H1 (cell line): ENCODE results near the gene LDLRAD4. TPM values are rescaled to one million over a fixed set of nuclear protein-coding genes. Genes with fewer than 3 reads are reported as not detected.

Experiments used
- EGR1 ChIP-seq: IDR thresholded peaks from 2 replicates; pipeline ENCODE4 v1.6.1; 2011; ENCODE audit warnings: low read depth, low read length, borderline replicate concordance
- polyA plus RNA-seq, 7 experiments: library from polyadenylated mRNA; depleted of rRNA in 3 of 7; stranded (reverse) in 5 of 7; unstranded in 2 of 7; fragments of >200 nt in 5 of 7; fragments of 200-250 nt in 2 of 7; gene quantifications; 1 replicate in 5 of 7; 2 replicates in 1 of 7; 4 replicates in 1 of 7; pipeline versions ENCODE4 v1.2.1 to v1.2.3, GENCODE V29; 2011 to 2013; ENCODE audit warnings: missing spikeins in 2 of 7, mixed read lengths in 2 of 7
- total RNA-seq: library from RNA; stranded (reverse); fragmentation: NEBNext Ultra II Directional; extraction: Animal tissue kit (Norgen Biotek cat#: 25700); gene quantifications from 2 replicates; pipeline ENCODE4 v1.2.1, GENCODE V29; 2021

Gene LDLRAD4
- total and polyA plus RNA-seq, 2 of the 8 experiments (the other 6 are each of a cell fraction or from before 2014, with no cell fraction given): 0.77 to 1.4 TPM

GRCh38 chr18:13528739-13529392, 310.3 kb downstream of the LDLRAD4 start (continued):
- no peak for TF ChIP-seq EGR1
